Natural killer cell (primary cell): ENCODE data around the gene RBM38. TPM values are rescaled to one million over a fixed set of nuclear protein-coding genes. Genes with fewer than 3 reads are reported as not detected.
"Not testable (repeated sequence)": the region's sequence is repeated elsewhere in the genome, so short reads cannot be mapped to it uniquely, and the experiment has no call there.

Experiments
- ATAC-seq, 3 donors: fragments of 150-1000 bp in 2 of 3; fragments of 200-7000 bp in 1 of 3; cut with Tn5 transposase; 1 replicate in 1 of 3; 2 replicates in 2 of 3; pipeline ENCODE4 v1.10.0; 2021; ENCODE audit warnings: mild to moderate bottlenecking in 2 of 3, moderate library complexity in 2 of 3
- DNase-seq, 2 donors: peaks; one replicate each; pipeline versions ENCODE4 v3.0.0 to v3.0.0-alpha.2; 2013 to 2021; ENCODE audit warnings: mixed read lengths in 1 of 2
- H3K27ac ChIP-seq: one replicate; pipeline ENCODE4 v1.5.1; 2013; ENCODE audit warnings: mild to moderate bottlenecking, low read length
- H3K27me3 ChIP-seq: one replicate; pipeline ENCODE4 v1.6.1; 2013; ENCODE audit warnings: low read length; ENCODE audit not compliant: control insufficient read depth, insufficient read depth
- H3K36me3 ChIP-seq: one replicate; pipeline ENCODE4 v1.6.1; 2013; ENCODE audit warnings: low read length; ENCODE audit not compliant: control insufficient read depth, insufficient read depth
- H3K4me1 ChIP-seq: one replicate; pipeline ENCODE4 v1.6.1; 2013; ENCODE audit warnings: low read length; ENCODE audit not compliant: control insufficient read depth, insufficient read depth
- H3K4me3 ChIP-seq: one replicate; pipeline ENCODE4 v1.5.1; 2013; ENCODE audit warnings: low read length
- H3K9me3 ChIP-seq: one replicate; pipeline ENCODE4 v1.6.1; 2013; ENCODE audit warnings: low read length; ENCODE audit not compliant: control insufficient read depth, insufficient read depth
- H3K27ac Mint-ChIP-seq, 2 donors: one replicate each; pipeline ENCODE4 v1.8.0; 2022; ENCODE audit warnings: mild to moderate bottlenecking in 2 of 2, mixed read lengths in 2 of 2, moderate library complexity in 1 of 2
- H3K27me3 Mint-ChIP-seq, 2 donors: one replicate each; pipeline ENCODE4 v1.8.0; 2022; ENCODE audit warnings: low read depth in 2 of 2, mixed read lengths in 2 of 2
- H3K36me3 Mint-ChIP-seq: one replicate; pipeline ENCODE4 v1.8.0; 2022; ENCODE audit warnings: mixed read lengths
- H3K4me1 Mint-ChIP-seq, 2 donors: one replicate each; pipeline ENCODE4 v1.8.0; 2022; ENCODE audit warnings: mixed read lengths in 2 of 2
- H3K4me3 Mint-ChIP-seq: one replicate; pipeline ENCODE4 v1.8.0; 2022; ENCODE audit warnings: mild to moderate bottlenecking, moderate library complexity, mixed read lengths
- H3K9me3 Mint-ChIP-seq, 2 donors: one replicate each; pipeline ENCODE4 v1.8.0; 2022; ENCODE audit warnings: mixed read lengths in 2 of 2
- CTCF ChIP-seq: fragments of 200-600 bp; IDR thresholded peaks from one replicate; pipeline ENCODE4 v1.8.0; 2022; ENCODE audit warnings: antibody characterized with exemption
- WGBS: methylation state at CpG from one replicate; pipeline ENCODE4 v1.1.7; 2013; ENCODE audit warnings: missing lambda C conversion rate; ENCODE audit not compliant: insufficient coverage; 5-methylcytosine and 5-hydroxymethylcytosine counted together
- intact Hi-C: fragments of 100-400 bp; cut with micrococcal nuclease; formaldehyde crosslinking; loops from one replicate; pipeline ENCODE4 v1.14.2; 2022
- total RNA-seq, 4 donors: library from RNA; stranded (reverse); fragments of 120-200 nt in 1 of 4; gene quantifications; one replicate each; pipeline versions ENCODE4 v1.2.3 to v1.2.4, GENCODE V29; 2013 to 2022

RBM38 gene
- total RNA-seq, 3 donors from 2014 or later (not counting 1 experiment from before 2014, with no cell fraction given): 217 to 392 (median 264) TPM

DNA sequence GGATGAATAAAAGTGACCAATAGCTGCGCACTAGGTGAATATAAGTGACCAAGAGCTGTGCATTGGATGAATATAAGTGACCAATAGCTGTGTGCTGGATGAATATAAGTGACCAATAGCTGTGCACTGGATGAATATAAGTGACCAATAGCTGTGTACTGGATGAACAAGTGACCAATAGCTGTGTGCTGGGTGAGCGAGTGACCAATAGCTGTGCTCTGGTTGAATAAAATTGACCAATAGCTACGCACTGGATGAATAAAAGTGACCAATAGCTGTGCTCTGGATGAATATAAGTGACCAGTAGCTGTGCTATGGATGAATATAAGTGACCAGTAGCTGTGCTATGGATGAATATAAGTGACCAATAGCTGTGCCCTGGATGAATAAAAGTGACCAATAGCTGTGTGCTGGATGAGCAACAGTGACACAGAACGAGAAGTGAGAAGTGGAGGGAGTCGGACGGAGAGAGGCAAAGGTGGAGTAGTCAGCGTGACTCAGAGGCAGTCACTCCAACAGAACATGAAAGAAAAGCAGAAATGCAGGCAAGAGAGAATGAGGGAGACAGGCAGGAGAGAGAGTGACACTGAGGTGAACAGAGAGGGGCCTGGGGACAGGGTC lies 38.5 kb downstream of the RBM38 start:
- WGBS: 79% methylated on average over 7 of the region's 7 CpGs
- no peak for TF ChIP-seq CTCF
- DNase-seq: no peak
- Mint-ChIP-seq H3K4me1 (peaks cover 42 to 62% of the 10 kb centered on the region in 2 donors), H3K9me3 (no peaks in the 10 kb centered on the region), H3K27me3 (peaks cover 0 to 4% of the 10 kb centered on the region in 2 donors), H3K4me3 (peak overlapping the region; percentile 4), H3K27ac (peak overlapping the region in 1 of 2 donors; percentile 25), H3K36me3 (no peaks in the 10 kb centered on the region)
- no peaks in the 10 kb centered on the region for H3K36me3 ChIP-seq
- no peak overlapping the region for H3K4me3 ChIP-seq
- H3K9me3 ChIP-seq: no peaks in the 10 kb centered on the region
- intact Hi-C loops: loop anchor here (5.0 kb wide), 1 partner anchor 43 kb away; no protein-coding TSS in a partner anchor
- no peak overlapping the region for H3K27ac ChIP-seq
- no peak for ATAC-seq
- peaks cover 79% of the 10 kb centered on the region for H3K4me1 ChIP-seq
- no peaks in the 10 kb centered on the region for H3K27me3 ChIP-seq

- H3K9me3 Mint-ChIP-seq, H3K9me3 ChIP-seq, H3K36me3 Mint-ChIP-seq, DNase-seq, H3K36me3 ChIP-seq, ATAC-seq, H3K4me3 Mint-ChIP-seq, H3K27me3 Mint-ChIP-seq, H3K27ac ChIP-seq, H3K27me3 ChIP-seq, H3K4me3 ChIP-seq: not testable (repeated sequence)
- H3K4me1 Mint-ChIP-seq: peaks cover 47 to 63% of the 10 kb centered on the region in 2 donors
- H3K27ac Mint-ChIP-seq: peak overlapping the region in 1 of 2 donors; percentile 25
- peaks cover 81% of the 10 kb centered on the region for H3K4me1 ChIP-seq
- intact Hi-C loops: loop anchor here (5.0 kb wide), 1 partner anchor 42 kb away; no protein-coding TSS in a partner anchor
- WGBS: 74% methylated on average over 3 of the region's 4 CpGs
Measured at GRCh38 chr20:57430201-57430596, 39.0 kb downstream of the RBM38 start.

- peaks cover 57 to 64% of the 10 kb centered on the region in 2 donors for H3K4me1 Mint-ChIP-seq
- Histone ChIP-seq H3K27me3 (no peaks in the 10 kb centered on the region), H3K36me3 (no peaks in the 10 kb centered on the region), H3K4me3 (no peak overlapping the region), H3K4me1 (peaks cover 81% of the 10 kb centered on the region), H3K27ac (no peak overlapping the region), H3K9me3 (no peaks in the 10 kb centered on the region)
- no peak for DNase-seq
- 88% methylated on average over 5 of the region's 5 CpGs for WGBS
- no peaks in the 10 kb centered on the region for H3K9me3 Mint-ChIP-seq
- TF ChIP-seq CTCF: no peak
- H3K27me3 Mint-ChIP-seq: peaks cover 0 to 4% of the 10 kb centered on the region in 2 donors
- ATAC-seq: no peak
- peak overlapping the region in 1 of 2 donors; percentile 93 for H3K27ac Mint-ChIP-seq
- intact Hi-C loops: loop anchor here (5.0 kb wide), 1 partner anchor 41 kb away; no protein-coding TSS in a partner anchor
- H3K36me3 Mint-ChIP-seq: no peaks in the 10 kb centered on the region
- H3K4me3 Mint-ChIP-seq: no peak overlapping the region
Measured at GRCh38 chr20:57431539-57431835, 40.3 kb downstream of the RBM38 start.

GRCh38 chr20:57432480-57432861 lies 41.3 kb downstream of the RBM38 start:
- ATAC-seq (no peak), DNase-seq (no peak)
- Mint-ChIP-seq H3K36me3 (no peaks in the 10 kb centered on the region), H3K27ac (peak overlapping the region; percentile 92 to 93), H3K27me3 (peaks cover 0 to 3% of the 10 kb centered on the region in 2 donors), H3K4me1 (peaks cover 57 to 62% of the 10 kb centered on the region in 2 donors), H3K4me3 (peak overlapping the region; percentile 83), H3K9me3 (no peaks in the 10 kb centered on the region)
- peak overlapping the region; percentile 75 for H3K27ac ChIP-seq
- H3K9me3 ChIP-seq: no peaks in the 10 kb centered on the region
- intact Hi-C loops: loop anchor here (2.0 to 5.0 kb wide), 2 partner anchors 34 to 40 kb away; no protein-coding TSS in a partner anchor
- no peak for TF ChIP-seq CTCF
- no peaks in the 10 kb centered on the region for H3K27me3 ChIP-seq
- WGBS: 67% methylated on average over 7 of the region's 7 CpGs
- H3K4me3 ChIP-seq: no peak overlapping the region
- no peaks in the 10 kb centered on the region for H3K36me3 ChIP-seq
- H3K4me1 ChIP-seq: peaks cover 77% of the 10 kb centered on the region
